Activated CD4-positive, alpha-beta T cell treated with anti-CD3 and anti-CD28 coated beads for 36 hours (primary cell): ENCODE measurements around the gene PTPN3. TPM values are rescaled to one million over a fixed set of nuclear protein-coding genes. Genes with fewer than 3 reads are reported as not detected.

Experiments used
- ATAC-seq: fragments of 200-7000 bp; cut with Tn5 transposase; one replicate; pipeline ENCODE4 v1.10.0; 2021; ENCODE audit warnings: mild to moderate bottlenecking, moderate library complexity
- CTCF ChIA-PET: fragments of 350-600 bp; sonication (Branson Sonifier 250); formaldehyde crosslinking; loops from one replicate; lab custom pipeline; 2021; ENCODE audit warnings: antibody characterized with exemption; lab: Charles Lee
- POLR2A ChIA-PET: fragments of 350-600 bp; sonication (Branson Sonifier 250); formaldehyde crosslinking; loops from one replicate; lab custom pipeline; 2021; ENCODE audit warnings: antibody characterized with exemption, inconsistent platforms; lab: Charles Lee
- DNase-seq: peaks from one replicate; pipeline ENCODE4 v3.0.0-alpha.2; 2020
- H3K27ac Mint-ChIP-seq: one replicate; pipeline ENCODE4 v1.8.0; 2021; ENCODE audit warnings: mixed read lengths
- H3K27me3 Mint-ChIP-seq: one replicate; pipeline ENCODE4 v1.8.0; 2021; ENCODE audit warnings: mixed read lengths
- H3K36me3 Mint-ChIP-seq: one replicate; pipeline ENCODE4 v1.8.0; 2021; ENCODE audit warnings: low read depth, mixed read lengths
- H3K4me1 Mint-ChIP-seq: one replicate; pipeline ENCODE4 v1.8.0; 2021; ENCODE audit warnings: mixed read lengths
- H3K4me3 Mint-ChIP-seq: one replicate; pipeline ENCODE4 v1.8.0; 2021; ENCODE audit warnings: mild to moderate bottlenecking, moderate library complexity, mixed read lengths
- H3K9me3 Mint-ChIP-seq: one replicate; pipeline ENCODE4 v1.8.0; 2021; ENCODE audit warnings: low read depth, mixed read lengths
- intact Hi-C, 2 experiments: fragments of 100-400 bp; cut with DNase I in 1 of 2; cut with micrococcal nuclease in 1 of 2; formaldehyde crosslinking; loops; one replicate each; pipeline versions ENCODE4 v1.14.2 to v1.15.1; 2022 to 2024; cut with DNase I, micrococcal nuclease
- total RNA-seq, 2 experiments: library from RNA; stranded (reverse); gene quantifications; one replicate each; pipeline ENCODE4 v1.2.3, GENCODE V29; 2021

PTPN3 gene
- total RNA-seq, 2 experiments from 2014 or later = 0.32 to 0.46 TPM

GRCh38 chr9:109439378-109440116 is 58.6 kb downstream of the PTPN3 start:
- no peaks in the 10 kb centered on the region for H3K36me3 Mint-ChIP-seq
- H3K9me3 Mint-ChIP-seq = no peaks in the 10 kb centered on the region
- H3K27ac Mint-ChIP-seq = no peak overlapping the region

GRCh38 chr9:109437286-109437685 is 60.8 kb downstream of the PTPN3 start:
- Mint-ChIP-seq H3K4me1 (peaks cover 15% of the 10 kb centered on the region), H3K36me3 (no peaks in the 10 kb centered on the region), H3K4me3 (no peak overlapping the region), H3K27ac (no peak overlapping the region), H3K9me3 (no peaks in the 10 kb centered on the region), H3K27me3 (peaks cover 15% of the 10 kb centered on the region)
- DNase-seq = no peak
- ATAC-seq = no peak
- POLR2A ChIA-PET = no interaction called here
- intact Hi-C loops = no loop called here
- CTCF ChIA-PET = interaction anchor here (0.7 to 7.5 kb wide), 2 partner anchors 31 to 84 kb away, joined by 3 to 80 read pairs; no protein-coding TSS in a partner anchor

More at GRCh38 chr9:109439378-109440116, 58.6 kb downstream of the PTPN3 start:
- Mint-ChIP-seq H3K4me1 (peaks cover 15% of the 10 kb centered on the region), H3K4me3 (no peak overlapping the region), H3K27me3 (peaks cover 14% of the 10 kb centered on the region)
- POLR2A ChIA-PET = no interaction called here
- CTCF ChIA-PET = interaction anchor here (0.5 to 7.5 kb wide), 11 partner anchors 13 to 96 kb away, joined by 3 to 80 read pairs (median 4); no protein-coding TSS in a partner anchor
- ATAC-seq (no peak), DNase-seq (no peak)
- intact Hi-C loops = loop anchor here (1.0 to 2.0 kb wide), 5 partner anchors 29 to 377 kb away; no protein-coding TSS in a partner anchor

- Mint-ChIP-seq H3K9me3 (no peaks in the 10 kb centered on the region), H3K36me3 (no peaks in the 10 kb centered on the region), H3K27me3 (peaks cover 17% of the 10 kb centered on the region), H3K4me1 (peaks cover 12% of the 10 kb centered on the region), H3K4me3 (no peak overlapping the region), H3K27ac (no peak overlapping the region)
- ChIA-PET POLR2A (no interaction called here), CTCF (interaction anchor here (0.8 to 1.0 kb wide), 2 partner anchors 26 to 1114 kb away, joined by 3 read pairs; no protein-coding TSS in a partner anchor)
- intact Hi-C loops = no loop called here
- ATAC-seq = no peak
- no peak for DNase-seq
Observed at GRCh38 chr9:109436071-109436470, 62.0 kb downstream of the PTPN3 start.

DNA sequence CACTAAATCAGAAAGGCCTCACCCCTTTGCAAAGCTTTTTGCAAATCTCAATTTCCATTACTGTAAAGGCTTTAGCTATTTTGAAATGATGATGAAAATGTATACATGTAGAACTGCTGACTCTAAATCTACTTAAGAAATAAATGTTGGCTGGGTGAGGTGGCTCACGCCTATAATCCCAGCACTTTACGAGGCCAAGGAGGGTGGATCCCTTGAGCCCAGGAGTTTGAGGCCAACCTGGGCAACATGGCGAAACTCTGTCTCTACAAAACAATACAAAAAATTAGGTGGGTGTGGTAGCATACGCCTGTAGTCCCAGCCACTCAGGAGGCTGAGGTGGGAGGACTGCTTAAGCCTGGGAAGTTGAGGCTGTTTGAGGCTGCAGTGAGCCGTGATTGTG is 64.6 kb downstream of the PTPN3 start:
- no peak for ATAC-seq
- intact Hi-C loops = no loop called here

GRCh38 chr9:109430231-109430630 is 67.9 kb downstream of the PTPN3 start:
- Mint-ChIP-seq H3K4me3 (no peak overlapping the region), H3K36me3 (no peaks in the 10 kb centered on the region), H3K27me3 (peaks cover 9% of the 10 kb centered on the region), H3K27ac (no peak overlapping the region), H3K9me3 (no peaks in the 10 kb centered on the region), H3K4me1 (no peaks in the 10 kb centered on the region)
- ATAC-seq (no peak), DNase-seq (no peak)
- intact Hi-C loops = no loop called here
- ChIA-PET POLR2A (no interaction called here), CTCF (no interaction called here)

More for the DNA sequence above, 64.6 kb downstream of the PTPN3 start:
- POLR2A ChIA-PET = no interaction called here
- Mint-ChIP-seq H3K4me1 (no peaks in the 10 kb centered on the region), H3K27me3 (peaks cover 15% of the 10 kb centered on the region), H3K36me3 (no peaks in the 10 kb centered on the region), H3K4me3 (no peak overlapping the region), H3K27ac (no peak overlapping the region), H3K9me3 (no peaks in the 10 kb centered on the region)
- no peak for DNase-seq
- CTCF ChIA-PET = interaction anchor here (0.6 kb wide), 1 partner anchor 10 kb away, joined by 3 read pairs; no protein-coding TSS in a partner anchor

DNA sequence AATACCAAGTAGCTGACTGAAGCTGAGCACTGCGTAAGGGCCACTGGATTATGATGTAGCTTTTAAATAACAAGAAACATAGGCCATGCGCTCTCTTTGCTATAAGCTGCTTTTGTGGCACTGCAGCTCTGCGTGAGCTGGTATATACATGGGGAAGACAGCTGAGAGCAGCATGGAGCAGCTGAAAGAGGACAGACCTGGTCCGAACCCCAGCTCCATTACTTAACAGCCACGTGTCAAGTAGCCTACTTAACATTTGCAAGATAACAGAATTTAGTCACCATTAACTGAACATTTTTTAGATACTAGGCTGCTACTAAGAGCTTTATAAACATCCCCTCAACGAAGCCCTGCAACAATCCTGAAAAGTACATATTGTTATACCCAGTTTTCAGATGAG is 69.3 kb downstream of the PTPN3 start:
- CTCF ChIA-PET = interaction anchor here (1.7 to 2.9 kb wide), 2 partner anchors 12 to 41 kb away, joined by 4 to 11 read pairs; no protein-coding TSS in a partner anchor
- Mint-ChIP-seq H3K27me3 (peaks cover 7% of the 10 kb centered on the region), H3K9me3 (no peaks in the 10 kb centered on the region), H3K4me3 (no peak overlapping the region), H3K27ac (no peak overlapping the region), H3K4me1 (no peaks in the 10 kb centered on the region), H3K36me3 (no peaks in the 10 kb centered on the region)
- no peak for DNase-seq
- intact Hi-C loops = no loop called here
- ATAC-seq = no peak
- POLR2A ChIA-PET = no interaction called here

- Mint-ChIP-seq H3K27me3 (peaks cover 10% of the 10 kb centered on the region), H3K9me3 (no peaks in the 10 kb centered on the region), H3K4me1 (no peaks in the 10 kb centered on the region), H3K4me3 (no peak overlapping the region), H3K27ac (no peak overlapping the region), H3K36me3 (no peaks in the 10 kb centered on the region)
- POLR2A ChIA-PET = no interaction called here
- DNase-seq (no peak), ATAC-seq (no peak)
- intact Hi-C loops = no loop called here
- CTCF ChIA-PET = interaction anchor here (0.6 to 2.9 kb wide), 3 partner anchors 13 to 458 kb away, joined by 4 to 11 read pairs (median 5); no protein-coding TSS in a partner anchor
Observed at GRCh38 chr9:109427886-109428285, 70.2 kb downstream of the PTPN3 start.

GRCh38 chr9:109426626-109427402 is 71.3 kb downstream of the PTPN3 start:
- Mint-ChIP-seq H3K27me3 (peaks cover 6% of the 10 kb centered on the region), H3K4me3 (no peak overlapping the region), H3K36me3 (no peaks in the 10 kb centered on the region), H3K9me3 (no peaks in the 10 kb centered on the region), H3K27ac (no peak overlapping the region), H3K4me1 (no peaks in the 10 kb centered on the region)
- CTCF ChIA-PET = interaction anchor here (0.5 to 2.9 kb wide), 2 partner anchors 14 to 623 kb away, joined by 3 to 11 read pairs; no protein-coding TSS in a partner anchor
- POLR2A ChIA-PET = no interaction called here
- DNase-seq (no peak), ATAC-seq (no peak)
- intact Hi-C loops = no loop called here

DNA sequence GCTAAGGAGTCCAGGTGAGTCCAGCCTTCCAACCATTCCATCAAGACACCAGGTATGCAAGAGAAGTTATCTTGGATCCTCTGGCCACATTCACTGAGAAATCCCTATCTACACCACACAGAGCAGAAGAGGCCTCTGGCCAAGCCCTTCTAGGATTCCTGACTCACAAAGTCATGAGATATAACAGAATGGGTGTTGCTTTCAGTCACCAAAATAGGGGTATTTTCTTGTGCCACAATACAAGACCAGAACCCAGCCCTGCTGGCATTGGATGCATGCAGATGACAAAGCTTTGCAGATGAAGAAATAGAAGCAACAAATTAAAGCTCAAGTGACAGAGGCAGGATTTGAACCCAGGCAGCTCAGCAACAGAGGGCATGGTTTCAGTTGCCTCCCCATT is 73.5 kb downstream of the PTPN3 start:
- ATAC-seq = no peak
- H3K27me3 Mint-ChIP-seq = peaks cover 9% of the 10 kb centered on the region

DNA sequence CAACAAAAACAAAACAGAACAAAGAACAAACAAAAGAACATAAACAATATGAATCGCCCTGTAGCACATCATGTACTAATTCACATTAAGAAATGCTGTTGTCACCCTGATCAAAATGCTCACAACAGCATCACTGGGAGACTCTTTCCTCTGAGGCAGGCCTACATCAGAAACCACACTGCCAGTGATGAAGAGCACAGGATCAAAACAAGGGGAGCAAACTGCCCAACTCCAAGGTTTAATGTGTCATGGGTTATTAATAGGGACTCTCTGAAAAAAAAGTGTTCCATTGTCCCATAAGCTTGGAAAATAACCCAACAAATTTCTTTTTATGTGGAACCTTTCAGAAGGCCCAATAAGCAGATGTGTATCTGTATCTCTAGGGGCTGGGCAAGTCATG is 74.2 kb downstream of the PTPN3 start:
- H3K27me3 Mint-ChIP-seq = peaks cover 9% of the 10 kb centered on the region
- DNase-seq = no peak
- intact Hi-C loops = no loop called here
- H3K27ac Mint-ChIP-seq = no peak overlapping the region
- peaks cover 1% of the 10 kb centered on the region for H3K4me1 Mint-ChIP-seq
- ChIA-PET CTCF (interaction anchor here (0.8 to 2.7 kb wide), 3 partner anchors 9 to 46 kb away, joined by 3 to 15 read pairs (median 5); no protein-coding TSS in a partner anchor), POLR2A (no interaction called here)
- no peaks in the 10 kb centered on the region for H3K9me3 Mint-ChIP-seq
- ATAC-seq = no peak
- H3K4me3 Mint-ChIP-seq = no peak overlapping the region
- H3K36me3 Mint-ChIP-seq = no peaks in the 10 kb centered on the region

More for the DNA sequence above, 73.5 kb downstream of the PTPN3 start:
- Mint-ChIP-seq H3K27ac (no peak overlapping the region), H3K9me3 (no peaks in the 10 kb centered on the region), H3K36me3 (no peaks in the 10 kb centered on the region), H3K4me1 (no peaks in the 10 kb centered on the region), H3K4me3 (no peak overlapping the region)
- ChIA-PET POLR2A (no interaction called here), CTCF (interaction anchor here (0.6 to 2.7 kb wide), 3 partner anchors 16 to 45 kb away, joined by 4 to 15 read pairs (median 5); no protein-coding TSS in a partner anchor)
- intact Hi-C loops = no loop called here
- no peak for DNase-seq

GRCh38 chr9:109422641-109423040 is 75.5 kb downstream of the PTPN3 start:
- DNase-seq (no peak), ATAC-seq (no peak)
- ChIA-PET POLR2A (no interaction called here), CTCF (interaction anchor here (1.7 kb wide), 1 partner anchor 48 kb away, joined by 5 read pairs; no protein-coding TSS in a partner anchor)
- H3K4me3 Mint-ChIP-seq = no peak overlapping the region
- H3K4me1 Mint-ChIP-seq = peaks cover 6% of the 10 kb centered on the region
- H3K27me3 Mint-ChIP-seq = peaks cover 11% of the 10 kb centered on the region
- no peaks in the 10 kb centered on the region for H3K9me3 Mint-ChIP-seq
- no peaks in the 10 kb centered on the region for H3K36me3 Mint-ChIP-seq
- intact Hi-C loops = no loop called here
- H3K27ac Mint-ChIP-seq = no peak overlapping the region
